GM19025 (cell line): Measurements from ENCODE around the gene CNTN1.

Experiments used
- ATAC-seq: cut with Tn5 transposase; IDR thresholded peaks from one replicate; pipeline ENCODE4 v1.9.1; 2021; ENCODE audit warnings: mild to moderate bottlenecking, low read depth, moderate library complexity; ENCODE audit not compliant: unreplicated experiment

The CNTN1 gene

GRCh38 chr12:40953076-40953475 is 260.8 kb downstream of the CNTN1 start:
- no peak for ATAC-seq

GRCh38 chr12:40957417-40957816 is 265.2 kb downstream of the CNTN1 start:
- ATAC-seq = no peak

- no peak for ATAC-seq
Observed at GRCh38 chr12:40959041-40959440, 266.8 kb downstream of the CNTN1 start.

- no peak for ATAC-seq
Observed at GRCh38 chr12:40963751-40964150, 271.5 kb downstream of the CNTN1 start.

GRCh38 chr12:40969796-40970195 is 277.6 kb downstream of the CNTN1 start:
- ATAC-seq = no peak

GRCh38 chr12:40970320-40970907 is 278.2 kb downstream of the CNTN1 start:
- no peak for ATAC-seq

GRCh38 chr12:40971911-40972310 is 279.7 kb downstream of the CNTN1 start:
- ATAC-seq = no peak

GRCh38 chr12:40976546-40976945 is 284.3 kb downstream of the CNTN1 start:
- ATAC-seq = no peak

- ATAC-seq = no peak
Observed at GRCh38 chr12:40980427-40980961, 288.3 kb downstream of the CNTN1 start.

- ATAC-seq = no peak
Observed at GRCh38 chr12:40986001-40986400, 293.8 kb downstream of the CNTN1 start.

GRCh38 chr12:40988355-40988754 is 296.1 kb downstream of the CNTN1 start:
- no peak for ATAC-seq

GRCh38 chr12:40988824-40989223 is 296.6 kb downstream of the CNTN1 start:
- ATAC-seq = no peak

- ATAC-seq = no peak
Observed at GRCh38 chr12:40989785-40990184, 297.5 kb downstream of the CNTN1 start.

- ATAC-seq = no peak
Observed at GRCh38 chr12:40992158-40992557, 299.9 kb downstream of the CNTN1 start.

GRCh38 chr12:40992674-40993073 is 300.4 kb downstream of the CNTN1 start:
- ATAC-seq = no peak

GRCh38 chr12:40993158-40993557 is 300.9 kb downstream of the CNTN1 start:
- ATAC-seq = no peak

- no peak for ATAC-seq
Observed at GRCh38 chr12:40996091-40996490, 303.9 kb downstream of the CNTN1 start.

- ATAC-seq = no peak
Observed at GRCh38 chr12:40999210-40999609, 307.0 kb downstream of the CNTN1 start.

GRCh38 chr12:41008472-41008871 is 316.2 kb downstream of the CNTN1 start:
- no peak for ATAC-seq

GRCh38 chr12:41011939-41012338 is 319.7 kb downstream of the CNTN1 start:
- no peak for ATAC-seq

GRCh38 chr12:41013881-41014642 is 321.8 kb downstream of the CNTN1 start:
- ATAC-seq = no peak

GRCh38 chr12:41014643-41015020 is 322.4 kb downstream of the CNTN1 start:
- no peak for ATAC-seq
